ENCODE measurements around the gene NFAM1. TPM values are rescaled to one million over a fixed set of nuclear protein-coding genes. Genes with fewer than 3 reads are reported as not detected.
A peak's percentile ranks its signal among the peaks of the same experiment; 100 is the strongest.

Gene NFAM1
- total and polyA plus RNA-seq, 2 donors (not counting 3 experiments of a cell fraction or from before 2014, with no cell fraction given), result not detected

DNA sequence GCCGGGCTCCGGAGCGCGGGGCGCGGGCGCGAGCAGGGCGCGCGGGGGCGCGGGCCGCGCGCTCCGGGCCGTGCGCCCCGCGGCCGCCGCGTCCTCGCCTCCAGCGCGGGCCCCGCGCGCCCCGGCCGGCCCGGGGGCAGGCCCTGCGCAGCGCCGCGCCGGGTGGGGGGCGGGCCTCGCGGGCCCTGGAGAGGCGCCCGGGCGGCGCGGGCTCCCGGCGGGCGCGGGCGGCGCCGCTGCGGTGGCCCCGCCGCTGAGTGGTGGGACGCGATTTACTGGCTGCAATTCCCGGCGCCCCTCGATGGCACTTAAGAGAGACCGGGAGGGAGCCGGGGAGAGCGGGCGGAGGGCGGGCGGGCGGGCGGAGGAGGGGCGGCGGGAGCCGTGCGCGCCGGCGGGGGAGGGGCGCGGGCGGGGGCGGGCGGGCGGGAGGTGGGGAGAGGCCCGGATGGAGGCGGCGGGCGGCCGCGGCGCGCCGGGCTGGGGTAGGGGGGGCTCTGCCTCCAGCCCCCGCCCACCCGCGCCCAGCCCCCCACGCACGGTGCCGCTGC is 88.6 kb downstream of the NFAM1 start:
- H3K4me2 ChIP-seq (ENCODE audit: insufficient read depth, low read length), result no peak overlapping the region
- dilution Hi-C loops (cut with MboI; ENCODE audit: extremely low pct_ligation_motif_present, low sequenced_read_pairs), result no loop called here
- ChIA-PET POLR2A (no interaction called here), CTCF (no interaction called here)
- peaks cover 2 to 9% of the 10 kb centered on the region in 2 experiments for H3K27me3 ChIP-seq (ENCODE audit: control insufficient read depth in 2 of 2, insufficient read depth in 2 of 2, low read length in 2 of 2)
- H3K9ac ChIP-seq (replicated peaks; ENCODE audit: extremely low read depth, insufficient read depth, low read length), result no peak overlapping the region
- no peaks in the 10 kb centered on the region for H3K4me1 ChIP-seq (ENCODE audit: control insufficient read depth, extremely low read depth, insufficient read depth, low read length)
- no peak overlapping the region for H3K27ac ChIP-seq (ENCODE audit: insufficient read depth, low read depth, low read length)
- H4K20me1 ChIP-seq (replicated peaks; ENCODE audit: control insufficient read depth, extremely low read depth, insufficient read depth, low read length), result no peaks in the 10 kb centered on the region
- DNase-seq (ENCODE audit: low read depth, low spot score) (no peak), FAIRE-seq (no peak)
- intact Hi-C loops (cut with micrococcal nuclease), result no loop called here
- BruUV-seq (replicated peaks), result no TSS peak
- no peaks in the 10 kb centered on the region for H3K79me2 ChIP-seq (ENCODE audit: control insufficient read depth, insufficient read depth, low read length)
- TF ChIP-seq JUN (IDR thresholded peaks at IDR 0.05; ENCODE audit: borderline replicate concordance, insufficient read depth, insufficient read length, low read depth), result no peak
- TF ChIP-seq FOS (IDR thresholded peaks at IDR 0.05; ENCODE audit: borderline replicate concordance, insufficient read depth, low read length), result no peak
- TF ChIP-seq MYC (IDR thresholded peaks at IDR 0.05; ENCODE audit: low read depth, low read length), result no peak
- TF ChIP-seq POLR2AphosphoS5 (IDR thresholded peaks at IDR 0.05; ENCODE audit: insufficient read depth, low read depth, low read length), result no peak
- TF ChIP-seq POLR2A (IDR thresholded peaks at IDR 0.05; ENCODE audit: low read depth, low read length), result no peak
- TF ChIP-seq, protein P1, sequence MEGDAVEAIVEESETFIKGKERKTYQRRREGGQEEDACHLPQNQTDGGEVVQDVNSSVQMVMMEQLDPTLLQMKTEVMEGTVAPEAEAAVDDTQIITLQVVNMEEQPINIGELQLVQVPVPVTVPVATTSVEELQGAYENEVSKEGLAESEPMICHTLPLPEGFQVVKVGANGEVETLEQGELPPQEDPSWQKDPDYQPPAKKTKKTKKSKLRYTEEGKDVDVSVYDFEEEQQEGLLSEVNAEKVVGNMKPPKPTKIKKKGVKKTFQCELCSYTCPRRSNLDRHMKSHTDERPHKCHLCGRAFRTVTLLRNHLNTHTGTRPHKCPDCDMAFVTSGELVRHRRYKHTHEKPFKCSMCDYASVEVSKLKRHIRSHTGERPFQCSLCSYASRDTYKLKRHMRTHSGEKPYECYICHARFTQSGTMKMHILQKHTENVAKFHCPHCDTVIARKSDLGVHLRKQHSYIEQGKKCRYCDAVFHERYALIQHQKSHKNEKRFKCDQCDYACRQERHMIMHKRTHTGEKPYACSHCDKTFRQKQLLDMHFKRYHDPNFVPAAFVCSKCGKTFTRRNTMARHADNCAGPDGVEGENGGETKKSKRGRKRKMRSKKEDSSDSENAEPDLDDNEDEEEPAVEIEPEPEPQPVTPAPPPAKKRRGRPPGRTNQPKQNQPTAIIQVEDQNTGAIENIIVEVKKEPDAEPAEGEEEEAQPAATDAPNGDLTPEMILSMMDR (IDR thresholded peaks at IDR 0.05; ENCODE audit: extremely low read depth in 1 of 2, insufficient read depth in 1 of 2, low read depth in 1 of 2, low read length in 2 of 2), result no peak
- TF ChIP-seq GATA2 (IDR thresholded peaks at IDR 0.05; ENCODE audit: insufficient read depth, insufficient read length, low read depth, low read length), result no peak
- TF ChIP-seq EZH2 (IDR thresholded peaks at IDR 0.05; ENCODE audit: borderline replicate concordance, low read depth, low read length, severe bottlenecking), result no peak
- TF ChIP-seq, protein P2, sequence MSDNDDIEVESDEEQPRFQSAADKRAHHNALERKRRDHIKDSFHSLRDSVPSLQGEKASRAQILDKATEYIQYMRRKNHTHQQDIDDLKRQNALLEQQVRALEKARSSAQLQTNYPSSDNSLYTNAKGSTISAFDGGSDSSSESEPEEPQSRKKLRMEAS (IDR thresholded peaks at IDR 0.05; ENCODE audit: insufficient read depth, insufficient read length), result no peak
- H3K36me3 ChIP-seq (ENCODE audit: control insufficient read depth in 2 of 2, extremely low read depth in 1 of 2, insufficient read depth in 2 of 2, low read length in 2 of 2), result no peaks in the 10 kb centered on the region
- H3K4me3 ChIP-seq (replicated peaks in 1 of 3; ENCODE audit: insufficient read depth in 1 of 3, low read depth in 1 of 3, low read length in 3 of 3), result peak overlapping the region in 1 of 3 experiments; percentile 4
- H3K9me3 ChIP-seq (replicated peaks; ENCODE audit: control insufficient read depth, insufficient read depth, low read length), result no peaks in the 10 kb centered on the region
- H3K9me1 ChIP-seq (replicated peaks; ENCODE audit: control insufficient read depth, extremely low read depth, insufficient read depth, low read length), result no peaks in the 10 kb centered on the region
- H2AFZ ChIP-seq (ENCODE audit: low read depth, low read length), result no peak overlapping the region

Data from endothelial cell of umbilical vein (primary cell).